Measurements from ENCODE around the gene ACP4.

The ACP4 gene

GRCh38 chr19:50822661-50823208 lies 32.5 kb downstream of the ACP4 start:
- DNase-seq (ENCODE audit: low read depth): no peak

DNA sequence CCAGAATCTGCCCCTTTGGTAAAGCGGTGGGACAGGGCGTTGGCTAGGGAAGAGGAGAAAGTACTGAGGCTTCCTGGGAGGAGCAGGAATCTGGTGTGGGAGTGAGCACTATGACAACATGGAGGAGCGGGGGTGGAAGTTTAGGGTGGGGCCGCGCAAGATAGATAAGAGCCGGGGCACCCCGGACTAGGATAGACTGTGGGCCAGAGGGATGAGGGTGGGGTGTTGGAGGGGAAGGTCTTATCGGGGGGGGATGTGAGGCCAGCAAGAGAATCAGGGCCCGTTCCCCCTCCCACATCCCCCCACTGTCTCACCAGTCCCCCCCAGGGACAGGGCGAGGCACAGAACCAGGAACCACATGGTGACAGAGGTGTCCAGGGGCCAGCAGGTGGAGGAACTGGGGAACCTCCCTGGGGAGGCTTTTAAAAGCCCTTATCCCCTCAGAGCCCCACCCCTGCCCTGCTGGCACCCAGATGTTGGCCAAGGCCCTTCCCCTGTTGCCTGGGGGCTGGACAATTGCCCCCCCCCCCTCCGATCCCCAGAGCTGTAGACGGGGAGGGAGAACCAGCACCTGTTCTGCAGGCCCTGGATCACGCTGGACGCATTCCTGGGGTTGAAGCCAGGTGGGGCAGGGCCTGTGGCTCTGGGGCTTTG lies 33.3 kb downstream of the ACP4 start, which contains the start of gene KLK1:
KLK1 (minus strand) TSS at position 399 of the 654 bp plus-strand sequence; CDS start at position 360, 39 bp downstream.
- no peak for DNase-seq (ENCODE audit: low read depth)

- DNase-seq (ENCODE audit: low read depth): no peak
Observed at GRCh38 chr19:50826492-50827240, 36.5 kb downstream of the ACP4 start.

DNA sequence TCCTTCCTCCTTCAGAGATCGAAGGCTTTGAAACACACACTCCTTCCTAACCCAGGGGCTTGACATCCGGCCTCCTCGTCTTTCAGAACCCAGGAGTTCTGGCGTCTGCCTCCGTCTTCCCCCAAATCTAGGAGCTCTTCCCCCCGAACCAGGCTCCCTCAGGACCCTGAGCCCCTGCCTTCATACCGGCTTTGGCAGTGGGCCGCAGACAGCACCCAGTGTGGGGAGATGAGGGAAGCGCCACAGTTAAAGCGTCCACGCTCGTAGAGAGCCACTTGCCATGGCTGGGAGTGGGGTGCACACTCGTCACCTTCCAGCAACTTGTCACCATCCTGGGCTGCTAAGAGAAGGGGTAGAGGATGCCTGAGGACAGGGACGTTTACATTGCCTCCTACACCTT lies 37.3 kb downstream of the ACP4 start:
- DNase-seq (ENCODE audit: low read depth): no peak

GRCh38 chr19:50829801-50830200 lies 39.6 kb downstream of the ACP4 start:
- no peak for DNase-seq (ENCODE audit: low read depth)

- no peak for DNase-seq (ENCODE audit: low read depth)
Observed at GRCh38 chr19:50830266-50831025, 40.2 kb downstream of the ACP4 start.

GRCh38 chr19:50831026-50831396 lies 40.8 kb downstream of the ACP4 start:
- DNase-seq (ENCODE audit: low read depth): no peak

- DNase-seq (ENCODE audit: low read depth): no peak
Observed at GRCh38 chr19:50832666-50833065, 42.5 kb downstream of the ACP4 start.

- no peak for DNase-seq (ENCODE audit: low read depth)
Observed at GRCh38 chr19:50833117-50833801, 43.0 kb downstream of the ACP4 start, which contains the start of gene KLK15. Gene KLK15, minus strand, starts transcription at chr19:50833574. Its CDS starts 2,082 bp downstream, at chr19:50831492.

DNA sequence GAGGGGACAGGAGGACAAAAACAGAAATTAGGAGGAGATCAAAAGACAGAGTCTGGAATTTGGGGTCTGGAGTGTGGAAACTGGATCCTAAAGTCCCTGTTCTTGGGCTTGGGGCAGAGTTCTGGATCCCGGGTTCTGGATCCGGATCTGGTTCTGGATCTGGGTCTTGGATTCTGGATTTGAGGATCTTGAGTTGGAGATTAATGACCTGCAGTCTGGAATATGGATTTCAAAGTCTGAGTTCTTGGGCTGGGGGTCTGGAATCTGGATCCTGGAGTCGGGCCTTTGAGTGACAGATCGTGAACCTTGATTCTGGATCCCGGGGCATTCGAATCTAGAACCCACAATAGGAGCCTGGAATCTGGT lies 43.6 kb downstream of the ACP4 start:
- no peak for DNase-seq (ENCODE audit: low read depth)

DNA sequence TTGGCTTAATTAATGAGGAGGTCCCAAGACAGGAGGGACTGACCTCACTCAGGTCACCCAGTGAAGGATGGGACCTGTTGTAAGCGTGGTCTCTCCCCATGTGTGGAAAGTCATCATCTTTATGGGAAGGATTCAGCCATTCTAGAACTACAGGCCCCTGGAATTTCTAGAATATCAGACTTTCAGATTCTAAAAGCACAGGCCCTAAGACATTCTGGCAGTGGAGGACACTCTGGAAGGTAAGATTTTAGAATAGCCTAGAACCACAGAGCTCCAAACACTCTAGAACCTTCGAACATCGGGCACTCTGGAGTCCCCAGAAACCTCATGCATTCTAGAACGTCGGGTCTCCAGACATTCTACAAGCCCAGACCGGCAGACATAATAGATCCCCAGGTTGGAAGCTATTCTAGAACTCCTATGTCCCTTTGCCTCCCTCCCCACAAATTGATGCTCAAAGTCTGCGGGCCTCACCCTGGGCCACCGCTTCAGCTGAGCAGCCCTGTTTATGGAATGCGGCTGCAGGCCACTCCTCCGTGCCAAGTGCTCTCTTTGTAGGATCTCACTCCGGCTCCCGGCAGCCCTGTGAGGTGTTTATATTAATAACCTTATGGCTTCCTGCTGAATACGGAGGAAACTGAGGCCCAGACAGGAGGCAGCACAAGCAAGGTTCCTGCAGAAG lies 45.0 kb downstream of the ACP4 start:
- DNase-seq (ENCODE audit: low read depth): no peak

GRCh38 chr19:50835785-50836542 lies 45.7 kb downstream of the ACP4 start:
- peak; percentile 12 for DNase-seq (ENCODE audit: low read depth)

GRCh38 chr19:50836543-50837195 lies 46.5 kb downstream of the ACP4 start:
- no peak for DNase-seq (ENCODE audit: low read depth)

- no peak for DNase-seq (ENCODE audit: low read depth)
Observed at GRCh38 chr19:50837300-50837699, 47.1 kb downstream of the ACP4 start.

DNA sequence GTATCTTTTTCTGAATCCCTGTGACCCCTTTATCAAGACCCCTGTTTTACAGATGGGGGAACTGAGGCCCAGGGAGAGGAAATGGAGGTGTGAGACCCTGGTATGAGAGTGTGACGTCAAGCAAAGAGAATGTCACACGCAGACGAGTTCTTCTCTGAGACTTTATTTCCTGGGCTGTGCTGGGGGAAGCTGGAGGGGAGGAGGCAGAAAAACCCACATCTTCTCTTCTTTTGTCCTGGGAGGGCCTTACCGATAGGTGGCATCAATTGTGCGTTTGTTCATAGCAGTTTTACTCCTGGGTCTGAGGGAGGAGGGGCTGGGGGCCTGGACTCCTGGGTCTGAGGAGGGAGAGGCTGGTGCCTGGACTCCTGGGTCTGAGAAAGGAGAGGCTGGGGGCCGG lies 48.0 kb downstream of the ACP4 start:
- DNase-seq (ENCODE audit: low read depth): no peak

- no peak for DNase-seq (ENCODE audit: low read depth)
Observed at GRCh38 chr19:50839712-50840655, 49.8 kb downstream of the ACP4 start.

- DNase-seq (ENCODE audit: low read depth): no peak
Observed at GRCh38 chr19:50842130-50842529, 51.9 kb downstream of the ACP4 start.

- no peak for DNase-seq (ENCODE audit: low read depth)
Observed at GRCh38 chr19:50843205-50843604, 53.0 kb downstream of the ACP4 start.

- DNase-seq (ENCODE audit: low read depth): no peak
Observed at GRCh38 chr19:50843701-50844221, 53.5 kb downstream of the ACP4 start.

All from stromal cell of bone marrow (primary cell).